A549 (cell line): ENCODE data around the gene GTF2H1.

Experiments used
- CEBPB ChIP-seq, 2 experiments: fragments of >200 bp in 1 of 2; sonication (Bioruptor Twin) in 1 of 2; formaldehyde crosslinking in 1 of 2; IDR thresholded peaks; 2 replicates each; pipeline ENCODE4 v1.6.1; 2012 to 2016
- MAFK ChIP-seq: fragments of 450-650 bp; IDR thresholded peaks from 2 replicates; pipeline ENCODE4 v1.6.1; 2014; ENCODE audit not compliant: partially characterized antibody
- MAZ ChIP-seq: fragments of 150-350 bp; IDR thresholded peaks from 2 replicates; pipeline ENCODE4 v1.6.1; 2014; ENCODE audit warnings: antibody characterized with exemption, low read depth, low read length, borderline replicate concordance
- POLR2A ChIP-seq: IDR thresholded peaks from 2 replicates; pipeline ENCODE4 v1.6.1; 2012; ENCODE audit warnings: mild to moderate bottlenecking, low read length
- RAD21 ChIP-seq, 2 experiments: fragments of >200 bp in 1 of 2; sonication (Bioruptor Twin) in 1 of 2; formaldehyde crosslinking in 1 of 2; IDR thresholded peaks in 1 of 2; conservative IDR thresholded peaks in 1 of 2; 2 replicates in 1 of 2; 3 replicates in 1 of 2; pipeline ENCODE4 v1.6.1; 2012 to 2018; ENCODE audit warnings: inconsistent platforms in 1 of 2
- RCOR1 ChIP-seq: fragments of 150-350 bp; IDR thresholded peaks from 2 replicates; pipeline ENCODE4 v1.6.1; 2014; ENCODE audit warnings: antibody characterized with exemption, low read length, low read depth
- RFX5 ChIP-seq: fragments of 450-650 bp; IDR thresholded peaks from 2 replicates; pipeline ENCODE4 v1.7.1; 2014; ENCODE audit warnings: antibody characterized with exemption, mild to moderate bottlenecking, moderate library complexity
- SMC3 ChIP-seq: fragments of >200 bp; sonication (Bioruptor Twin); formaldehyde crosslinking; IDR thresholded peaks from 3 replicates; pipeline ENCODE4 v1.6.1; 2018; ENCODE audit warnings: inconsistent platforms
- ZC3H11A ChIP-seq: fragments of 450-650 bp; IDR thresholded peaks from 2 replicates; pipeline ENCODE4 v1.6.1; 2014; ENCODE audit warnings: antibody characterized with exemption, mild to moderate bottlenecking
- ZFP36 ChIP-seq: fragments of 450-650 bp; IDR thresholded peaks from 2 replicates; pipeline ENCODE4 v1.6.1; 2014; ENCODE audit warnings: borderline replicate concordance; ENCODE audit not compliant: partially characterized antibody
- TF ChIP-seq, protein P1 (sequence below): fragments of >200 bp; sonication (Bioruptor Twin); formaldehyde crosslinking; IDR thresholded peaks from 3 replicates; pipeline ENCODE4 v1.5.1; 2016
- TF ChIP-seq, protein P2 (sequence below): fragments of >200 bp; sonication (Bioruptor Twin); formaldehyde crosslinking; IDR thresholded peaks from 2 replicates; pipeline ENCODE4 v1.6.1; 2016

DNA sequence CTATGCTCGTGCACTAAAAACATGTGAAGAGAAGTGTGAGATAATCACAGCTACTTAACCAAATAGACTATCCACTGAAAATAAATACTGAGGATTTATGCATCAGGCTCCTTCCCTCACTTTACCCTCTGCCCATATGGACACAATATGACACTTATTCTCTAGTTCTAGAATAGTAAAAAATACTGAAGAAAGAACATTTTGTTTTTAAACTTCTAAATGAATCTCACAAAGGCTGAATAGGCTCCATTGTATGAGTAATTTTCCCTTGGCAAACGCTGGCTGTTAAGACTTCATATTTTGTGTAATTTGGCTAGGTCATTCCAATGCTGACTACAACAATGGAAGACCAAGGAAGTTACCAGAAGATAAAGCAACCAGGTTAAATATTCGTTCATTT lies 10.4 kb upstream of the GTF2H1 start:
- TF ChIP-seq, protein P1, sequence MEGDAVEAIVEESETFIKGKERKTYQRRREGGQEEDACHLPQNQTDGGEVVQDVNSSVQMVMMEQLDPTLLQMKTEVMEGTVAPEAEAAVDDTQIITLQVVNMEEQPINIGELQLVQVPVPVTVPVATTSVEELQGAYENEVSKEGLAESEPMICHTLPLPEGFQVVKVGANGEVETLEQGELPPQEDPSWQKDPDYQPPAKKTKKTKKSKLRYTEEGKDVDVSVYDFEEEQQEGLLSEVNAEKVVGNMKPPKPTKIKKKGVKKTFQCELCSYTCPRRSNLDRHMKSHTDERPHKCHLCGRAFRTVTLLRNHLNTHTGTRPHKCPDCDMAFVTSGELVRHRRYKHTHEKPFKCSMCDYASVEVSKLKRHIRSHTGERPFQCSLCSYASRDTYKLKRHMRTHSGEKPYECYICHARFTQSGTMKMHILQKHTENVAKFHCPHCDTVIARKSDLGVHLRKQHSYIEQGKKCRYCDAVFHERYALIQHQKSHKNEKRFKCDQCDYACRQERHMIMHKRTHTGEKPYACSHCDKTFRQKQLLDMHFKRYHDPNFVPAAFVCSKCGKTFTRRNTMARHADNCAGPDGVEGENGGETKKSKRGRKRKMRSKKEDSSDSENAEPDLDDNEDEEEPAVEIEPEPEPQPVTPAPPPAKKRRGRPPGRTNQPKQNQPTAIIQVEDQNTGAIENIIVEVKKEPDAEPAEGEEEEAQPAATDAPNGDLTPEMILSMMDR = no peak
- TF ChIP-seq MAZ = no peak
- no peak for TF ChIP-seq POLR2A
- no peak for TF ChIP-seq RAD21 (conservative IDR thresholded peaks at IDR 0.05 in 1 of 2, IDR thresholded peaks at IDR 0.05 in 1 of 2)
- TF ChIP-seq ZC3H11A = no peak
- no peak for TF ChIP-seq MAFK
- TF ChIP-seq ZFP36 = no peak
- TF ChIP-seq RFX5 = no peak
- no peak for TF ChIP-seq RCOR1
- TF ChIP-seq CEBPB (IDR thresholded peaks at IDR 0.05) = no peak
- TF ChIP-seq SMC3 = no peak
- TF ChIP-seq, protein P2, sequence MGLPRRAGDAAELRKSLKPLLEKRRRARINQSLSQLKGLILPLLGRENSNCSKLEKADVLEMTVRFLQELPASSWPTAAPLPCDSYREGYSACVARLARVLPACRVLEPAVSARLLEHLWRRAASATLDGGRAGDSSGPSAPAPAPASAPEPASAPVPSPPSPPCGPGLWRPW = no peak
